OCI-LY3 (cell line): ENCODE results near the gene PKNOX1.

Experiments
- CTCF ChIP-seq: fragments of 200-600, 300-600 bp; sonication (generic); IDR thresholded peaks from 2 replicates; pipeline ENCODE4 v1.5.1; 2014; ENCODE audit warnings: antibody characterized with exemption, low read length, low read depth
- EZH2phosphoT487 ChIP-seq: fragments of 200-600 bp; shearing (Covaris generic); IDR thresholded peaks from 2 replicates; pipeline ENCODE4 v1.6.1; 2018; ENCODE audit warnings: antibody characterized with exemption, mixed run types, low read depth

- TF ChIP-seq CTCF, result no peak
- no peak for TF ChIP-seq EZH2phosphoT487
These were observed 18.8 kb downstream of the PKNOX1 start for GRCh38 chr21:42993051-42993712.
